Endothelial cell of hepatic sinusoid (primary cell): ENCODE measurements around the gene RPS6KA6.
"Not testable (repeated sequence)": the region's sequence is repeated elsewhere in the genome, so short reads cannot be mapped to it uniquely, and the experiment has no call there.

Source experiments
- in situ Hi-C: cut with HindIII; loops from 2 replicates; pipeline ENCODE4 v1.10.0; 2017; ENCODE audit warnings: low sequenced_read_pairs

The RPS6KA6 gene

DNA sequence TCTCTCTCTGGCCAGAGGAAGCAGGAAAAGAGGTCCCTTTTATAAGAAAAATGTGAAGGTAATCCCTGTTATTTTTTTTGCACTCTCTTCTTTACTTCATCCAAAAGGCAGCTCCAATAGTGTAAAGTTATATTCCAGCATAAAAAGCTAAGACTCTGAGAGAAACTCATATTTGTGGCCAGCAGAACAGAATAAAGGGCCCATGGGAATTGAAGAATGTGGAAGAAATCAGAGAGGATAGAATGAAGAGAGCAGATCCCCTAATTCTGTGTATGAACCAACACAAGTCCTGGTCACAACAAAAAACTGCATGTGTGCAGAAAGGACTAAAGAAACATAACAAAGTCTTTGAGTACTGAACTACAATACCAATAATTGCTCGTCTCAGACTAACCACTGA is 22.3 kb downstream of the RPS6KA6 start:
- in situ Hi-C loops, result no loop called here

DNA sequence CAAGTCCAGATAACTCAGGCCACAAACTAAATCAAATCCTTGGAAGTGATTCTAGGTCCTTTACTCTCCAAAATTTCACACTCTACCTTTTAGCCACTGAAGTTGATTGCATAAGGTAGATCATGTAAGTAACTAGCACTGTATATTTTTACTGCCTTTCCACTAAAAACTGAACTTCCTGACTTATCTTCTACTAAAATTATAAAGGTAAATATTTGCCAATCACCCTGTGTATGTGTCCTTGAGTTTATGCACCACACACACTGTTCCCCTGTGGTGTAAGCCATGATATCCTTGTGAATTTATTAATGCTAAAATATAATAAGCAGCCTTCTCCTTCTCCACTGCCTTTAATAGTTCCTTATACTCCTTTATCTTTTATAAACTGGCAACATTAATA is 25.6 kb downstream of the RPS6KA6 start:
- in situ Hi-C loops, result no loop called here

GRCh38 chrX:84161641-84162040 is 26.4 kb downstream of the RPS6KA6 start:
- in situ Hi-C loops, result no loop called here

- in situ Hi-C loops, result no loop called here
Measured at GRCh38 chrX:84160736-84161135, 27.3 kb downstream of the RPS6KA6 start.

DNA sequence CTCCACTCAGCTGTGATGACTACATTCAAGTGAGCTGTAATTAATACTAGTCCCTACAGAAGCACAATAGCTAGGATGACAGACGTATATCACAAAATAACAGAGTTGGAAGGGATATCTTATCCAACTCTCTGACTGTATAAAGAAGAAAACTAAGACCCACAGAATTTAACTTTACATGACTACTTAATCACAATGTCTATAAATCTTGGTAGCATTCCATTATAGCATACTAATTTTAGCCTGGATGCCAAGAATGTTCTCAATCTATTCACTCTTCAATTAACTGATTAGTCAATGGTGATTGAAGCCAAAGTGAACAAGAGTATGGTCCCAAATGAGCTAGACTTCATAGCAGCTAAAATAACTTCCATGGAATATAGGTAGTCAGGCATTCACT is 31.2 kb downstream of the RPS6KA6 start:
- in situ Hi-C loops, result no loop called here

DNA sequence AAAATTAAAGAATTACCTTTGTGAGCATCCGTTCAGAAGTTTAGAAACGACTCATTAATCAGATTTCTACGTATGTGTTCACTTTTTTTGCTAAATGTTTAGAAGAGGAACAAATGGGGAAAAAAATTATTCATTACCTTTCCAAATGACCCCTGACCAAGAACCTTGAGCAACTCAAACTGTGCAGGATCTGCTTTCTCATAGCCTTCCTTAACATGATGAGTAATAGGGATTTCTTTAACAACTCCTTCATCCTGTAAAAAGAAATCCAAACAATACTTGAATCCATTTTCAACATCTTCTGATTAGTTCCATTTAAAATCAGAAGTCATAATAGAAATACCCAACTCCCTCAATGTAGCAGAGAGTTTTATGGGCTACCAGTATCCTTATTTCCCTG is 32.1 kb downstream of the RPS6KA6 start:
- in situ Hi-C loops, result no loop called here

- in situ Hi-C loops, result no loop called here
Measured at GRCh38 chrX:84153538-84153937, 34.5 kb downstream of the RPS6KA6 start.

DNA sequence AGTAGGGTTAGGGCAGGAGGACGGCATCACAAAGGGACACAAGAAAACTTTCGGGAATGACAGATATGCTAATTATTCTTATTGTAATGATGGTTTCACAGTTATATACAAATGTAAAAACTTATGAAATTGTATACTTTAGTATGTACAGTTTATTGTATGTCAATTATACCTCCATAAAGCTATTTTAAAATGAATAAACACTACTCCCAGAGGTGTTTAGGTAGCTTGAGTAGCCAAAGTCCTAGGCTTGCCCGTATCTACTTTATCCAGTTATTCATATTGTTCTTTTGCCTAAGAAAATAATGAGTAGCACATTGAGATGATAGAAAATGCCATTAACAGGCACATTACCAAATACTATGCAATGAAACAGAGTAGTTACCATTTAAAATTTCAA is 43.0 kb downstream of the RPS6KA6 start:
- in situ Hi-C loops, result no loop called here

DNA sequence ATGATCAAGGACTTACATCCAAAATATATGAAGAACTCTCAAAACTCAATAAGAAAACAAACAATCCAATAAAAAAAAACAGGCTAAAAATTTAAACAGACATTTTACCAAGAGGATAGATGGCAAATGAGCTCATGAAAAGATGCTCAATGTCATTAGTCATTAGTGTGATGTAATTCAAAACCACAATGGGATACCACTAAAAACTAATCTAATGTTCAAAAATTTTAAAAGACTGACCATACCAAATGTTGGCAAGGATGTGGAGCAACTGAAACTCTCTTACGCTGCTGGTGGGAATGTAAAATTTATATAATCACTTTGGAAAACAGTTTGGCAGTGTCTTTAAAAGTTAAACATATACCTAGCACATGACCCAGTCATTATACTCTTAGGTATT is 43.7 kb downstream of the RPS6KA6 start:
- in situ Hi-C loops, result no loop called here

- in situ Hi-C loops, result no loop called here
Measured at GRCh38 chrX:84133023-84133422, 55.0 kb downstream of the RPS6KA6 start.

DNA sequence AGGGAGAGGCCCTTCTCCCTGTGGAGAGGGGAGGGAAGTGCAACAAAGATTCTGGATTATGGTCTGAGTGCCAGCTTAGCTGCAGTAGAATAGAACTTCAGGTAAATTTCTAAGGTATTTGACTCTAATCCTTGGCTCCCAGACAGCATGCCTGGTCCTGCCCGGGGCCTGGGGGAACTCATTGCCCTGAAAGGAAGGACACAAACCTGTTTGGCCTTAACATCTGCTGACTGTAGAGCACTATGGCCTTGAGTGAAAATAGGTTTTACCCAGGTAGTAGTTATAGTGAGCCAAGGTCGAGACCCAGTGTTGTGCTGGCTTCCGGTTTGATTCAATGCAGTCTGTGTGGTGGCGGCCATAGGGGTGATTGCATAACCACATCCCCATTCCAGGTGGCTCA is 64.4 kb downstream of the RPS6KA6 start:
- in situ Hi-C loops, result no loop called here

GRCh38 chrX:84118769-84119168 is 69.2 kb downstream of the RPS6KA6 start:
- in situ Hi-C loops, result no loop called here

DNA sequence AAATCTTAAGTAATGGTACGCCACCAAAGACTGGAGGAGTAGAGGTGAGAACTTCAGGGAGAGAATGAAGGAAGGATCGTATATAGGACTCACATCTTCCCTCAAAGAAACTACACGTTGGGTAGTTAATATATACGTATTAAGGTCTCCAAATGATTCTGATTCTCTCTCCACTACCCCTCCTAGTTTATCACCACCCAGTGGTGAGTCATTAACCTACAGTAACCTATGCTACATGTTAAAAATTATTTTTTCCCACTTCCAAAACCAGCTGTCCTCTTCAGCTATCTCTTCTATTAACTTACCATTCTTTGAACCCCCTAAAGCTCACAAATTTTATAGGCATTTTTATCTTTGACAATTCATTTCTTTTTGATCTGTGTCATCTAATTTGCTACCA is 69.7 kb downstream of the RPS6KA6 start:
- in situ Hi-C loops, result no loop called here

GRCh38 chrX:84108584-84108983 is 79.4 kb downstream of the RPS6KA6 start:
- in situ Hi-C loops, result no loop called here

- in situ Hi-C loops, result no loop called here
Measured at GRCh38 chrX:84099120-84099519, 88.9 kb downstream of the RPS6KA6 start.

DNA sequence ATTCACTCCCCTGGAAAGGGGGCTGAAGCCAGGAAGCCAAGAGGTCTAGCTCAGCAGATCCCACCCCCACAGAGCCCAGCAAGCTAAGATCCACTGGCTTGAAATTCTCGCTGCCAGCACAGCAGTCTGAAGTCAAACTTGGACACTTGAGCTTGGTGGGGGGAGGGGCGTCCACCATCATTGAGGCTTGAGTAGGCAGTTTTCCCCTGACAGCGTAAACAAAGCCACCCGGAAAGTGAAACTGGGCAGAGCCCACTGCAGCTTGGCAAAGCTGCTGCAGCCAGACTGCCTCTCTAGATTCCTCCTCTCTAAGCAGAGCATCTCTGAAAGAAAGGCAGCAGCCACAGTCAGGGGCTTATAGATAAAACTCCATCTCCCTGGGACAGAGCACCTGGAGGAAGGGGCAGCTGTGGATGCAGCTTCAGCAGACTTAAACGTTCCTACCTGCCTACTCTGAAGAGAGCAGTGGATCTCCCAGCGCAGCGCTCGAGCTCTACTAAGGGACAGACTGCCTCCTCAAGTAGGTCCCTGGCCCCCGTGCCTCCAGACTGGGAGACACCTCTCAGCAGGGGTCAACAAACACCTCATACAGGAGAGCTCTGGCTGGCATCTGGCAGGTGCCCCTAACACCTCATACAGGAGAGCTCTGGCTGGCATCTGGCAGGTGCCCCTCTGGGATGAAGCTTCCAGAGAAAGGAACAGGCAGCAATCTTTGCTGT is 108.4 kb downstream of the RPS6KA6 start:
- in situ Hi-C loops, result not testable (repeated sequence)

DNA sequence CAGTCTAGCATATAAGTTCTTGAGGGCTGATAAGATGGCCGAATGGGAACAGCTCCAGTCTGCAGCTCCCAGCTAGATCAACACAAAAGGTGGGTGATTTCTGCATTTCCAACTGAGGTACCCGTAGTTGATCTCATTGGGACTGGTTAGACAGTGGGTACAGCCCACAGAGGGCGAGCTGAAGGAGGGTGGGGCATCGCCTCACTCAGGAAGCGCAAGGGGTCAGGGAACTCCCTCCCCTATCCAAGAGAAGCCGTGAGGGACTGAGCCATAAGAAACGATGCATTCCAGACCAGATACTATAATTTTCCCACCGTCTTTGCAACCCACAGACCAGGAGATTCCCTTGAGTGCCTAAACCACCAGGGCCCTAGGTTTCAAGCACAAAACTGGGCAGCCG is 109.0 kb downstream of the RPS6KA6 start:
- in situ Hi-C loops, result no loop called here

- in situ Hi-C loops, result no loop called here
Measured at GRCh38 chrX:84064814-84065213, 123.2 kb downstream of the RPS6KA6 start.

GRCh38 chrX:84064164-84064563 is 123.8 kb downstream of the RPS6KA6 start:
- in situ Hi-C loops, result no loop called here

DNA sequence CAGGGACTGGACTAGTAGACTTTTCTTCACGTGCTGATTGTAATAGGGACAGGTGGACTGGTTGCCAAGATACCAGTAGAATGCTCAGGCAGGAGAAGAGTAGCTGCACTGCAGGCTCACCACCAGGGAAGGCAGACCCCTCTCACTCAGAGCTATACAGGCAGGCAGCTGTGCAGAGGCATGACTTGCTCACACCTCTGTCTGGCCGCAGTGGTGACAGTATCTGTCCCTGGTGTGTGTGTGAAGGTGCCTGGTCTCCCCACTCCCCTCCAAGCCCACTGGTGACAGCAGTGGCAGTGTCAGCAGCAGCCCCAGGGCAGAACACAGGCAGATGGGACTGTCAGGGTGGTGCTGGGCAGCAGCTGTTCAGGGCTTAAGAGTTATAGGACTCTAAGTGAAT is 140.7 kb downstream of the RPS6KA6 start:
- in situ Hi-C loops, result no loop called here

GRCh38 chrX:84046403-84046984 is 141.5 kb downstream of the RPS6KA6 start:
- in situ Hi-C loops, result no loop called here

DNA sequence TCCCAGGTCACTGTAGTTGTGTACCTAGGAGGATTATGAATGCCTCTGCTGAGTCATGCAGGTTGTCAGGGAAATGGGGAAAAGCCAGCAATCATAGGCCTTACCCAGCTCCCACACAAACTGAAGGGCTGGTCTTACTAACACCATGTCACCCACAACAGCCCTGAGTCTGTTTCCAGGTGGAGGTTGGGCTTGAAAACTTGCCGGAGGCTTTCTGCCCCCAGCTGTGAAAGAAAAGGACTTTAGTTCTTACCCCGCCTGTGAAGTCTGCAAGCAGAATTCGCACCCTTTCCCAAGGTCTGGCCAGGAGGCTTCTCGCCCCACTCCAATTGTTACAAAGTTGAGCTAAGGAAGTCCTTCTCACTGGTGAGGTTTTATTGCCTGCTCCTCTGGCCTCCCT is 143.9 kb downstream of the RPS6KA6 start:
- in situ Hi-C loops, result no loop called here
